Nephron progenitor cell (in vitro differentiated cells): ENCODE results near the gene KRTAP4-4.
"Not testable (repeated sequence)": the region's sequence is repeated elsewhere in the genome, so short reads cannot be mapped to it uniquely, and the experiment has no call there.

Experiments used
- DNase-seq: peaks from one replicate; pipeline ENCODE4 v3.0.0; 2021
- H3K27ac Mint-ChIP-seq: 2 replicates; pipeline ENCODE4 v1.8.0; 2021; ENCODE audit warnings: mild to moderate bottlenecking, moderate library complexity, mixed read lengths
- H3K27me3 Mint-ChIP-seq: 2 replicates; pipeline ENCODE4 v1.8.0; 2021; ENCODE audit warnings: mild to moderate bottlenecking, low read depth, mixed read lengths; ENCODE audit not compliant: poor library complexity
- H3K36me3 Mint-ChIP-seq: 2 replicates; pipeline ENCODE4 v1.8.0; 2021; ENCODE audit warnings: low read depth, mixed read lengths
- H3K4me1 Mint-ChIP-seq: 2 replicates; pipeline ENCODE4 v1.8.0; 2021; ENCODE audit warnings: mixed read lengths
- H3K4me3 Mint-ChIP-seq: 2 replicates; pipeline ENCODE4 v1.8.0; 2021; ENCODE audit warnings: mild to moderate bottlenecking, moderate library complexity, mixed read lengths
- H3K9me3 Mint-ChIP-seq: 2 replicates; pipeline ENCODE4 v1.8.0; 2021; ENCODE audit warnings: mild to moderate bottlenecking, moderate library complexity, mixed read lengths
- CTCF ChIP-seq: fragments of 200-600 bp; sonication (generic); IDR thresholded peaks from 2 replicates; pipeline ENCODE4 v1.5.0; 2021; ENCODE audit warnings: antibody characterized with exemption

KRTAP4-4 gene

GRCh38 chr17:41160648-41161047, at the start of gene KRTAP4-4:
KRTAP4-4 (minus strand) TSS chr17:41160748; CDS start chr17:41160691, 57 bp downstream.
- no peak within 1 kb of the TSS for H3K27ac Mint-ChIP-seq
- H3K4me3 Mint-ChIP-seq: no peak within 1 kb of the TSS
- H3K36me3 Mint-ChIP-seq: no peaks in the 10 kb centered on the region
- DNase-seq: no peak
- H3K9me3 Mint-ChIP-seq: no peaks in the 10 kb centered on the region
- H3K27me3 Mint-ChIP-seq: peaks cover 8% of the 10 kb centered on the region
- no peaks in the 10 kb centered on the region for H3K4me1 Mint-ChIP-seq
- no peak for TF ChIP-seq CTCF

GRCh38 chr17:41199421-41200078, 39.0 kb upstream of the KRTAP4-4 start:
- H3K4me1 Mint-ChIP-seq: no peaks in the 10 kb centered on the region
- H3K36me3 Mint-ChIP-seq: no peaks in the 10 kb centered on the region
- H3K27me3 Mint-ChIP-seq: peaks cover 4% of the 10 kb centered on the region
- no peak overlapping the region for H3K27ac Mint-ChIP-seq
- H3K4me3 Mint-ChIP-seq: no peak overlapping the region
- peaks cover 4% of the 10 kb centered on the region for H3K9me3 Mint-ChIP-seq
- TF ChIP-seq CTCF: no peak
- DNase-seq: no peak

- Mint-ChIP-seq H3K9me3 (peaks cover 8% of the 10 kb centered on the region), H3K4me3 (no peak overlapping the region), H3K27me3 (peaks cover 4% of the 10 kb centered on the region), H3K27ac (no peak overlapping the region), H3K36me3 (no peaks in the 10 kb centered on the region), H3K4me1 (no peaks in the 10 kb centered on the region)
- no peak for TF ChIP-seq CTCF
- no peak for DNase-seq
Measured at GRCh38 chr17:41196068-41196467, 35.5 kb upstream of the KRTAP4-4 start.

- no peak overlapping the region for H3K4me3 Mint-ChIP-seq
- no peak overlapping the region for H3K27ac Mint-ChIP-seq
- peaks cover 16% of the 10 kb centered on the region for H3K27me3 Mint-ChIP-seq
- H3K4me1 Mint-ChIP-seq: no peaks in the 10 kb centered on the region
- DNase-seq: no peak
- H3K36me3 Mint-ChIP-seq: no peaks in the 10 kb centered on the region
- no peak for TF ChIP-seq CTCF
- H3K9me3 Mint-ChIP-seq: peaks cover 4% of the 10 kb centered on the region
Measured at GRCh38 chr17:41190328-41190727, 29.8 kb upstream of the KRTAP4-4 start.

- not testable (repeated sequence) for H3K4me3 Mint-ChIP-seq, H3K36me3 Mint-ChIP-seq, DNase-seq, H3K27ac Mint-ChIP-seq, H3K9me3 Mint-ChIP-seq, H3K4me1 Mint-ChIP-seq
- peaks cover 16% of the 10 kb centered on the region for H3K27me3 Mint-ChIP-seq
Measured at GRCh38 chr17:41189837-41190318, 29.3 kb upstream of the KRTAP4-4 start, which contains the start of gene KRTAP9-1. KRTAP9-1 (plus strand) TSS chr17:41189887; CDS start chr17:41189887, 0 bp downstream.

GRCh38 chr17:41186872-41187271, 26.3 kb upstream of the KRTAP4-4 start:
- peaks cover 16% of the 10 kb centered on the region for H3K27me3 Mint-ChIP-seq
- no peak for TF ChIP-seq CTCF
- H3K27ac Mint-ChIP-seq: no peak overlapping the region
- DNase-seq: no peak
- no peaks in the 10 kb centered on the region for H3K9me3 Mint-ChIP-seq
- no peaks in the 10 kb centered on the region for H3K36me3 Mint-ChIP-seq
- H3K4me3 Mint-ChIP-seq: no peak overlapping the region
- no peaks in the 10 kb centered on the region for H3K4me1 Mint-ChIP-seq
